ENCODE data around the gene CHRNA5. TPM values are rescaled to one million over a fixed set of nuclear protein-coding genes. Genes with fewer than 3 reads are reported as not detected.

CHRNA5 gene
- total RNA-seq, 2 donors from 2014 or later = 4.6 to 6.9 TPM

- ATAC-seq (no peak), DNase-seq (no peak)
- intact Hi-C loops (cut with DNase I, micrococcal nuclease) = no loop called here
Measured at GRCh38 chr15:78630886-78631633, 65.7 kb downstream of the CHRNA5 start.

GRCh38 chr15:78633348-78633747, 68.0 kb downstream of the CHRNA5 start:
- ATAC-seq = no peak
- no peak for DNase-seq
- intact Hi-C loops (cut with DNase I, micrococcal nuclease) = no loop called here

GRCh38 chr15:78634210-78635145, 69.2 kb downstream of the CHRNA5 start:
- ATAC-seq (no peak), DNase-seq (no peak)
- intact Hi-C loops (cut with DNase I, micrococcal nuclease) = no loop called here

- no peak for DNase-seq
- intact Hi-C loops (cut with DNase I, micrococcal nuclease) = no loop called here
- no peak for ATAC-seq
Measured at GRCh38 chr15:78635346-78635745, 70.0 kb downstream of the CHRNA5 start.

GRCh38 chr15:78636378-78636859, 71.1 kb downstream of the CHRNA5 start:
- intact Hi-C loops (cut with DNase I, micrococcal nuclease) = no loop called here
- ATAC-seq = no peak
- no peak for DNase-seq

- DNase-seq (no peak), ATAC-seq (no peak)
- intact Hi-C loops (cut with DNase I, micrococcal nuclease) = no loop called here
Measured at GRCh38 chr15:78637776-78638435, 72.6 kb downstream of the CHRNA5 start.

- peak; percentile 59 for ATAC-seq
- intact Hi-C loops (cut with DNase I, micrococcal nuclease) = no loop called here
- DNase-seq = peak in 1 of 2 donors; percentile 69
Measured at GRCh38 chr15:78638658-78639314, 73.5 kb downstream of the CHRNA5 start.

GRCh38 chr15:78640527-78641101, 75.3 kb downstream of the CHRNA5 start:
- intact Hi-C loops (cut with DNase I, micrococcal nuclease) = no loop called here
- peak; percentile 82 for ATAC-seq
- DNase-seq = peak; percentile 35 to 38

GRCh38 chr15:78641102-78641748, 75.9 kb downstream of the CHRNA5 start, which contains the start of gene CHRNB4:
CHRNB4 (minus strand) TSS chr15:78641210; CDS start chr15:78641133, 77 bp downstream.
- ATAC-seq (peak; percentile 22), DNase-seq (no peak)
- intact Hi-C loops (cut with DNase I, micrococcal nuclease) = no loop called here

GRCh38 chr15:78641749-78642275, 76.5 kb downstream of the CHRNA5 start:
- DNase-seq (no peak), ATAC-seq (no peak)
- intact Hi-C loops (cut with DNase I, micrococcal nuclease) = no loop called here

GRCh38 chr15:78642331-78642730, 77.0 kb downstream of the CHRNA5 start:
- ATAC-seq = no peak
- DNase-seq = no peak
- intact Hi-C loops (cut with DNase I, micrococcal nuclease) = no loop called here

Other genes with a start within 250 kb of the CHRNA5 start
- gene CRABP1, start 225.2 kb upstream of the CHRNA5 start, total RNA-seq = 1 to 10 TPM in 1 of 2 donors, under 1 TPM in 1; 0.61 to 1.5 TPM
- gene IREB2, start 127.3 kb upstream of the CHRNA5 start, total RNA-seq = 10 to 100 TPM; 54.2 to 65.2 TPM
- 1 to 10 TPM; 6.3 to 7.5 TPM for gene HYKK, start 57.9 kb upstream of the CHRNA5 start, total RNA-seq
- 100 to 1,000 TPM; 127 to 157 TPM for gene PSMA4, start 25.1 kb upstream of the CHRNA5 start, total RNA-seq
- 1 to 10 TPM; 4.2 to 4.6 TPM for gene CHRNA3, start 55.5 kb downstream of the CHRNA5 start, total RNA-seq
- under 1 TPM in 1 of 2 donors, not detected in 1; 0.25 TPM for gene CHRNB4, start 75.7 kb downstream of the CHRNA5 start, total RNA-seq
- 1 to 10 TPM in 1 of 2 donors, under 1 TPM in 1; 0.92 to 2.4 TPM for gene ADAMTS7, start 245.9 kb downstream of the CHRNA5 start, total RNA-seq

Data from left colon (tissue), 2 donors.